ENCODE measurements around the gene PRRT3. TPM values are rescaled to one million over a fixed set of nuclear protein-coding genes. Genes with fewer than 3 reads are reported as not detected.

PRRT3 gene
- total and polyA plus RNA-seq, 2 of the 13 experiments (the other 11 are each of a cell fraction or from before 2014, with no cell fraction given) = 0.22 to 0.44 TPM

DNA sequence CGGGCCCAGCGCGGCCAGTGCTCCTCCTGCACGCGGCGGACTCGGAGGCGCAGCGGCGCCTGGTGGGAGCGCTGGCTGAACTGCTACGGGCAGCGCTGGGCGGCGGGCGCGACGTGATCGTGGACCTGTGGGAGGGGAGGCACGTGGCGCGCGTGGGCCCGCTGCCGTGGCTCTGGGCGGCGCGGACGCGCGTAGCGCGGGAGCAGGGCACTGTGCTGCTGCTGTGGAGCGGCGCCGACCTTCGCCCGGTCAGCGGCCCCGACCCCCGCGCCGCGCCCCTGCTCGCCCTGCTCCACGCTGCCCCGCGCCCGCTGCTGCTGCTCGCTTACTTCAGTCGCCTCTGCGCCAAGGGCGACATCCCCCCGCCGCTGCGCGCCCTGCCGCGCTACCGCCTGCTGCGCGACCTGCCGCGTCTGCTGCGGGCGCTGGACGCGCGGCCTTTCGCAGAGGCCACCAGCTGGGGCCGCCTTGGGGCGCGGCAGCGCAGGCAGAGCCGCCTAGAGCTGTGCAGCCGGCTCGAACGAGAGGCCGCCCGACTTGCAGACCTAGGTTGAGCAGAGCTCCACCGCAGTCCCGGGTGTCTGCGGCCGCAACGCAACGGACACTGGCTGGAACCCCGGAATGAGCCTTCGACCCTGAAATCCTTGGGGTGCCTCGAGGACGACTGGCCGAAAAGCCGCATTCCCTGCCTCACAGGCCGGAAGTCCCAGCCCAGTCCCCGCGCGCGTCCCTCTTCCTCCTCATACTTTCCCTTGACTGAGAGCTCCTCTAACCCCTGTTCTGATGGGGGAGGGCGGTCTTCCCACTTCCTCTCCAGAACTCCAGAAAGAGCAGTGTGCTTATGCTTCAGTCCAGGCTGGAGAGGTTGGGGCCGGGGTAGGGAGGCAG lies 36.7 kb downstream of the PRRT3 start (continued):
- TF ChIP-seq, protein P1, sequence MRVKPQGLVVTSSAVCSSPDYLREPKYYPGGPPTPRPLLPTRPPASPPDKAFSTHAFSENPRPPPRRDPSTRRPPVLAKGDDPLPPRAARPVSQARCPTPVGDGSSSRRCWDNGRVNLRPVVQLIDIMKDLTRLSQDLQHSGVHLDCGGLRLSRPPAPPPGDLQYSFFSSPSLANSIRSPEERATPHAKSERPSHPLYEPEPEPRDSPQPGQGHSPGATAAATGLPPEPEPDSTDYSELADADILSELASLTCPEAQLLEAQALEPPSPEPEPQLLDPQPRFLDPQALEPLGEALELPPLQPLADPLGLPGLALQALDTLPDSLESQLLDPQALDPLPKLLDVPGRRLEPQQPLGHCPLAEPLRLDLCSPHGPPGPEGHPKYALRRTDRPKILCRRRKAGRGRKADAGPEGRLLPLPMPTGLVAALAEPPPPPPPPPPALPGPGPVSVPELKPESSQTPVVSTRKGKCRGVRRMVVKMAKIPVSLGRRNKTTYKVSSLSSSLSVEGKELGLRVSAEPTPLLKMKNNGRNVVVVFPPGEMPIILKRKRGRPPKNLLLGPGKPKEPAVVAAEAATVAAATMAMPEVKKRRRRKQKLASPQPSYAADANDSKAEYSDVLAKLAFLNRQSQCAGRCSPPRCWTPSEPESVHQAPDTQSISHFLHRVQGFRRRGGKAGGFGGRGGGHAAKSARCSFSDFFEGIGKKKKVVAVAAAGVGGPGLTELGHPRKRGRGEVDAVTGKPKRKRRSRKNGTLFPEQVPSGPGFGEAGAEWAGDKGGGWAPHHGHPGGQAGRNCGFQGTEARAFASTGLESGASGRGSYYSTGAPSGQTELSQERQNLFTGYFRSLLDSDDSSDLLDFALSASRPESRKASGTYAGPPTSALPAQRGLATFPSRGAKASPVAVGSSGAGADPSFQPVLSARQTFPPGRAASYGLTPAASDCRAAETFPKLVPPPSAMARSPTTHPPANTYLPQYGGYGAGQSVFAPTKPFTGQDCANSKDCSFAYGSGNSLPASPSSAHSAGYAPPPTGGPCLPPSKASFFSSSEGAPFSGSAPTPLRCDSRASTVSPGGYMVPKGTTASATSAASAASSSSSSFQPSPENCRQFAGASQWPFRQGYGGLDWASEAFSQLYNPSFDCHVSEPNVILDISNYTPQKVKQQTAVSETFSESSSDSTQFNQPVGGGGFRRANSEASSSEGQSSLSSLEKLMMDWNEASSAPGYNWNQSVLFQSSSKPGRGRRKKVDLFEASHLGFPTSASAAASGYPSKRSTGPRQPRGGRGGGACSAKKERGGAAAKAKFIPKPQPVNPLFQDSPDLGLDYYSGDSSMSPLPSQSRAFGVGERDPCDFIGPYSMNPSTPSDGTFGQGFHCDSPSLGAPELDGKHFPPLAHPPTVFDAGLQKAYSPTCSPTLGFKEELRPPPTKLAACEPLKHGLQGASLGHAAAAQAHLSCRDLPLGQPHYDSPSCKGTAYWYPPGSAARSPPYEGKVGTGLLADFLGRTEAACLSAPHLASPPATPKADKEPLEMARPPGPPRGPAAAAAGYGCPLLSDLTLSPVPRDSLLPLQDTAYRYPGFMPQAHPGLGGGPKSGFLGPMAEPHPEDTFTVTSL (CRISPR knock-in tag; IDR thresholded peaks at IDR 0.05; ENCODE audit: borderline replicate concordance) = peak; percentile 32; the same call in 1 of the 2 replicates
- TF ChIP-seq, protein P2, sequence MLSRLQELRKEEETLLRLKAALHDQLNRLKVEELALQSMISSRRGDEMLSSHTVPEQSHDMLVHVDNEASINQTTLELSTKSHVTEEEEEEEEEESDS (CRISPR knock-in tag; IDR thresholded peaks at IDR 0.05; ENCODE audit: borderline replicate concordance) = peak; percentile 40; the same call in 1 of the 2 replicates
- no peak for TF ChIP-seq ZMYM3 (CRISPR knock-in tag; IDR thresholded peaks at IDR 0.05)
- no peak for TF ChIP-seq ZNF660 (CRISPR knock-in tag; IDR thresholded peaks at IDR 0.05; ENCODE audit: borderline replicate concordance, low read depth)
- peak; percentile 24; the same call in 1 of the 2 replicates for TF ChIP-seq HNF4A (CRISPR knock-in tag; IDR thresholded peaks at IDR 0.05)
- TF ChIP-seq ZNF703 (CRISPR knock-in tag; IDR thresholded peaks at IDR 0.05; ENCODE audit: borderline replicate concordance) = no peak
- TF ChIP-seq, protein P3, sequence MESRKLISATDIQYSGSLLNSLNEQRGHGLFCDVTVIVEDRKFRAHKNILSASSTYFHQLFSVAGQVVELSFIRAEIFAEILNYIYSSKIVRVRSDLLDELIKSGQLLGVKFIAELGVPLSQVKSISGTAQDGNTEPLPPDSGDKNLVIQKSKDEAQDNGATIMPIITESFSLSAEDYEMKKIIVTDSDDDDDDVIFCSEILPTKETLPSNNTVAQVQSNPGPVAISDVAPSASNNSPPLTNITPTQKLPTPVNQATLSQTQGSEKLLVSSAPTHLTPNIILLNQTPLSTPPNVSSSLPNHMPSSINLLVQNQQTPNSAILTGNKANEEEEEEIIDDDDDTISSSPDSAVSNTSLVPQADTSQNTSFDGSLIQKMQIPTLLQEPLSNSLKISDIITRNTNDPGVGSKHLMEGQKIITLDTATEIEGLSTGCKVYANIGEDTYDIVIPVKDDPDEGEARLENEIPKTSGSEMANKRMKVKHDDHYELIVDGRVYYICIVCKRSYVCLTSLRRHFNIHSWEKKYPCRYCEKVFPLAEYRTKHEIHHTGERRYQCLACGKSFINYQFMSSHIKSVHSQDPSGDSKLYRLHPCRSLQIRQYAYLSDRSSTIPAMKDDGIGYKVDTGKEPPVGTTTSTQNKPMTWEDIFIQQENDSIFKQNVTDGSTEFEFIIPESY (CRISPR knock-in tag; IDR thresholded peaks at IDR 0.05) = no peak
- peak; percentile 81 for TF ChIP-seq HDAC1 (CRISPR knock-in tag; IDR thresholded peaks at IDR 0.05)
- no peak; the same call in 1 of the 2 replicates for TF ChIP-seq ZNF737 (CRISPR knock-in tag; IDR thresholded peaks at IDR 0.05; ENCODE audit: borderline replicate concordance)
- peak; percentile 28; the same call in 1 of the 2 replicates for TF ChIP-seq BRD4 (CRISPR knock-in tag; IDR thresholded peaks at IDR 0.05)
- no peak for TF ChIP-seq ZNF20 (CRISPR knock-in tag; IDR thresholded peaks at IDR 0.05)
- TF ChIP-seq, protein P4, sequence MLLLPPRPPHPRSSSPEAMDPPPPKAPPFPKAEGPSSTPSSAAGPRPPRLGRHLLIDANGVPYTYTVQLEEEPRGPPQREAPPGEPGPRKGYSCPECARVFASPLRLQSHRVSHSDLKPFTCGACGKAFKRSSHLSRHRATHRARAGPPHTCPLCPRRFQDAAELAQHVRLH (CRISPR knock-in tag; IDR thresholded peaks at IDR 0.05; ENCODE audit: borderline replicate concordance, low read depth) = no peak; the same call in 1 of the 2 replicates
- 0 out of 2 replicates have a peak, but pooled peaks have one; percentile 59 for TF ChIP-seq KAT7 (CRISPR knock-in tag; IDR thresholded peaks at IDR 0.05; ENCODE audit: borderline replicate concordance)
- TF ChIP-seq, protein P5, sequence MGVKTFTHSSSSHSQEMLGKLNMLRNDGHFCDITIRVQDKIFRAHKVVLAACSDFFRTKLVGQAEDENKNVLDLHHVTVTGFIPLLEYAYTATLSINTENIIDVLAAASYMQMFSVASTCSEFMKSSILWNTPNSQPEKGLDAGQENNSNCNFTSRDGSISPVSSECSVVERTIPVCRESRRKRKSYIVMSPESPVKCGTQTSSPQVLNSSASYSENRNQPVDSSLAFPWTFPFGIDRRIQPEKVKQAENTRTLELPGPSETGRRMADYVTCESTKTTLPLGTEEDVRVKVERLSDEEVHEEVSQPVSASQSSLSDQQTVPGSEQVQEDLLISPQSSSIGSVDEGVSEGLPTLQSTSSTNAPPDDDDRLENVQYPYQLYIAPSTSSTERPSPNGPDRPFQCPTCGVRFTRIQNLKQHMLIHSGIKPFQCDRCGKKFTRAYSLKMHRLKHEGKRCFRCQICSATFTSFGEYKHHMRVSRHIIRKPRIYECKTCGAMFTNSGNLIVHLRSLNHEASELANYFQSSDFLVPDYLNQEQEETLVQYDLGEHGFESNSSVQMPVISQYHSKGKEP (CRISPR knock-in tag; IDR thresholded peaks at IDR 0.05) = 0 out of 2 replicates have a peak, but pooled peaks have one; percentile 82
- peak; percentile 26; the same call in 1 of the 2 replicates for TF ChIP-seq ZFP90 (CRISPR knock-in tag; IDR thresholded peaks at IDR 0.05; ENCODE audit: borderline replicate concordance)

Measured in HepG2 (cell line).